Measurements from ENCODE around the gene ADO. TPM values are rescaled to one million over a fixed set of nuclear protein-coding genes. Genes with fewer than 3 reads are reported as not detected.

ADO gene
- total RNA-seq, 4 donors from 2014 or later: 10.0 to 16.0 (median 13.8) TPM

DNA sequence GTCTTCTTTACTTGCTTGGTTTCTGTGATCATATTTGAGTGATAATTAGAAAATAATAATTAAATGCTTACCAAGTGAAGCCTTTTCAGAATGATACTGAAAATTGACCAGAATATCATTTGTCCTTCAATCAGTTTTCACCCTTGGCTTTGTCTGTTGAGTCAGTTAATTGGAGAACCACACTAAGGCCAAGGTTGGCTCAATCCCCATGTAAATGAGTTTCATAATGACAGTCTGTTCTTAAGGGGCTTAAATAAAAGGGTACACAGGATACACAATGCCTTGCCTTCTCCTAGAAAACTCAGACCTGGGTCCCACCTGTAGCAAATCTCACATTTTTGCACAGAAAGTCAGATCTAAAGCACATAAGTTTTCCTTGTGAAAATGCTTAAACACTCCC lies 42.9 kb downstream of the ADO start:
- DNase-seq: no peak
- intact Hi-C loops (cut with DNase I): no loop called here
- Histone ChIP-seq H3K4me1 (no peaks in the 10 kb centered on the region), H3K4me3 (no peak overlapping the region), H3K27ac (no peak overlapping the region), H3K36me3 (no peaks in the 10 kb centered on the region), H3K27me3 (no peaks in the 10 kb centered on the region), H3K9me3 (peaks cover 0 to 18% (median 8%) of the 10 kb centered on the region in 3 donors)
- TF ChIP-seq, protein P1, sequence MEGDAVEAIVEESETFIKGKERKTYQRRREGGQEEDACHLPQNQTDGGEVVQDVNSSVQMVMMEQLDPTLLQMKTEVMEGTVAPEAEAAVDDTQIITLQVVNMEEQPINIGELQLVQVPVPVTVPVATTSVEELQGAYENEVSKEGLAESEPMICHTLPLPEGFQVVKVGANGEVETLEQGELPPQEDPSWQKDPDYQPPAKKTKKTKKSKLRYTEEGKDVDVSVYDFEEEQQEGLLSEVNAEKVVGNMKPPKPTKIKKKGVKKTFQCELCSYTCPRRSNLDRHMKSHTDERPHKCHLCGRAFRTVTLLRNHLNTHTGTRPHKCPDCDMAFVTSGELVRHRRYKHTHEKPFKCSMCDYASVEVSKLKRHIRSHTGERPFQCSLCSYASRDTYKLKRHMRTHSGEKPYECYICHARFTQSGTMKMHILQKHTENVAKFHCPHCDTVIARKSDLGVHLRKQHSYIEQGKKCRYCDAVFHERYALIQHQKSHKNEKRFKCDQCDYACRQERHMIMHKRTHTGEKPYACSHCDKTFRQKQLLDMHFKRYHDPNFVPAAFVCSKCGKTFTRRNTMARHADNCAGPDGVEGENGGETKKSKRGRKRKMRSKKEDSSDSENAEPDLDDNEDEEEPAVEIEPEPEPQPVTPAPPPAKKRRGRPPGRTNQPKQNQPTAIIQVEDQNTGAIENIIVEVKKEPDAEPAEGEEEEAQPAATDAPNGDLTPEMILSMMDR (IDR thresholded peaks at IDR 0.05): no peak
- TF ChIP-seq POLR2A (IDR thresholded peaks at IDR 0.05): no peak

DNA sequence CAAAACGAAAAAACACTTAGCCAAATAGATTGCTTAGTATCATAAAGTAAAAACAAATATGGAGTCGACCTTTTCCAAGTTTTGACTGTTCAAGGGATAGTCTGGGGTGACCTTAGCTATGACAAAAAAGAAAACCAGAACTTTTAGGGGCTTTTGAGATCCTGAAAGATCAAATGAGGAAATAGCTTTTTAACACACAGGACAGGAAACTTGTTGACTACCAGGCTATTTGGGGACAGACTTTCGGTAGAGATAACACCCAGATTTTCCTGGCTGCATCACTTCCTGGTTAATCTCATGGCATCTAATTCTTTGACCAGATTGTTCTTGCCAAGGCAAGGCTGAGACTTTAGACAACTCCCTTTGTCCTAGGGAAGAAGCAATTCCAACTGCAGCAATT lies 46.1 kb downstream of the ADO start:
- TF ChIP-seq, protein P1 (IDR thresholded peaks at IDR 0.05): no peak
- no peak for TF ChIP-seq POLR2A (IDR thresholded peaks at IDR 0.05)
- Histone ChIP-seq H3K9me3 (peaks cover 0 to 18% (median 8%) of the 10 kb centered on the region in 3 donors), H3K27me3 (no peaks in the 10 kb centered on the region), H3K4me3 (no peak overlapping the region), H3K27ac (no peak overlapping the region), H3K36me3 (no peaks in the 10 kb centered on the region), H3K4me1 (no peaks in the 10 kb centered on the region)
- DNase-seq: no peak
- intact Hi-C loops (cut with DNase I): no loop called here
- 48 to 60% methylated on average over 3 of the region's 3 CpGs for WGBS, 2 donors

DNA sequence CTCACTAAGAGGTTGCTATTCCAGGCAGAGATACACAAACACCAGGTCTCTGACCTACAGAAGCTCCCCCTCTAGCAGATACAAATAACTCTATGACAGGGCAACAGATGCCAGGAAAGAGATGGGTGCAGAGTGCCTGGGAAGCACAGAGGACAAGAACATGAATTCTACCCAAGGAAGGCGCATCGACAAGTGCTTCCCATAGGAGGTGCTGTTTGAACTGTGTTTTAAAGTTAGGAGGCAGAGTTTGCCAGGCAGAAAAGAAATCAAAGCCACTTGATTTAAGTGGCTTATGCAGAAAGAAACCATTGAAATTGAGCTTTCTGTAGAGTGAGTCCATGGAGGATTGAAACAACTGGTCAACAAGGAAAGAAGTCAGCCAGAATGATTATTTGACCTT lies 46.9 kb downstream of the ADO start:
- intact Hi-C loops (cut with DNase I): no loop called here

DNA sequence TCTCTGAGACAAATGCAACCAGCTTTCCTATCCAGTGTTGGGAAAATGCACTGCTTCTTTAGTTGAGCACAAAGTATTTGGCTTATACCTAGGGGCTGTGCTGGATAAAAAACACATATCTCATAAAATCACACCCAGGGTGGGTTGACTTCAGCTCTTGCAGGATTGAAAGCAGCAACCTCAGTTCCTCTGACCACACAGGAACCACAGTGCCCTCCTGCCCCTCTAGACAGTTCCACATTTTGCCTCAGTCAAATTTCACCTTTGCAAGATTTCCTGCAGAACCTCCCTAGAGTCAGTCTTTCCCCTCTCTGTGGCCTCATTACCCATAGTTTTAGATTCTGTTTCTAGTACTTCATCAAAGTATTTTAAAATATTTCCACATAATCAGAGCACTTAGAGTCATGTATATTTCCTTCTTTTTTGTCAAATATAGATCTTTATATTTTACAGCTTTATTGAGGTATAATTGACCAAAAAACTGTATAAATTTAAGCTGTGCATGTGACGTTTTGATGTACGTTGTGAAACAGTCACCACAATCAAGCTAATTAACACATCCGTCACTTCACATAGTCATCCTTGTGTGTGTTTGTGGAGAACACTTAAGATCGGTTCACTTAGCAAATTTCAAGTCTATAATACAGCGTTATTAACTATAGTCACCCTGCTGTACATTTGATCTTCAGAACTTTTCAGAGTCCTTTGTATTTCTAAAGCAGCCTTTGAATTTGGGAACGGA lies 48.6 kb downstream of the ADO start:
- Histone ChIP-seq H3K27me3 (no peaks in the 10 kb centered on the region), H3K4me3 (no peak overlapping the region), H3K4me1 (no peaks in the 10 kb centered on the region), H3K27ac (no peak overlapping the region), H3K36me3 (no peaks in the 10 kb centered on the region), H3K9me3 (peaks cover 0 to under 1% (median 0%) of the 10 kb centered on the region in 3 donors)
- intact Hi-C loops (cut with DNase I): no loop called here
- 50 to 58% methylated on average over 6 of the region's 6 CpGs for WGBS, 2 donors
- no peak for TF ChIP-seq POLR2A (IDR thresholded peaks at IDR 0.05)
- TF ChIP-seq, protein P1 (IDR thresholded peaks at IDR 0.05): no peak
- DNase-seq: no peak

More for the DNA sequence above, 46.9 kb downstream of the ADO start:
- H3K27me3 ChIP-seq: no peaks in the 10 kb centered on the region
- DNase-seq: no peak
- H3K36me3 ChIP-seq: no peaks in the 10 kb centered on the region
- H3K27ac ChIP-seq: no peak overlapping the region
- H3K4me1 ChIP-seq: no peaks in the 10 kb centered on the region
- no peak overlapping the region for H3K4me3 ChIP-seq
- no peak for TF ChIP-seq POLR2A (IDR thresholded peaks at IDR 0.05)
- TF ChIP-seq, protein P1 (IDR thresholded peaks at IDR 0.05): peak in 1 of 6 experiments; percentile 29
- peaks cover 0 to 17% (median 8%) of the 10 kb centered on the region in 3 donors for H3K9me3 ChIP-seq
- WGBS, 2 donors: 38% methylated on average over 2 of the region's 2 CpGs

DNA sequence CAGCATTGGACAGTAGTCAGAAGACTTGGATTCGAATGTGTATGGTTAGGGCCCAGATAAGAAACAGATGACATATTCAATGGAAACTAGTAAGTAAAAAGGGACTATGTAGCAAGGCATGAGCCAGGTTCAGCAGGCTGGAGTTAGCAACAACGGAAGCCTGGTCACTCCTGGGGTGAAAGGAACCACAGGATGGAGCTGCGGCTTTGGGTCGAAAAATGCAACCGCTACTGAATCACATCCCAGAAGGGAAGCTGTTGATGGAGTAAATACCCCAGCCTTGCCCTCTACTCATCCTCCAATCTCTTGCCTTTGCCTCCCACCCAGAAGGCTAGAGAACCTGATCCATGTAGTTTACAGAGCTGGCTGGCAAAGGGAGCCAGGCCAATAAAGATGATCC lies 49.2 kb downstream of the ADO start:
- H3K4me3 ChIP-seq: no peak overlapping the region
- no peaks in the 10 kb centered on the region for H3K36me3 ChIP-seq
- no peaks in the 10 kb centered on the region for H3K9me3 ChIP-seq
- H3K27ac ChIP-seq: no peak overlapping the region
- TF ChIP-seq, protein P1 (IDR thresholded peaks at IDR 0.05): no peak
- TF ChIP-seq POLR2A (IDR thresholded peaks at IDR 0.05): no peak
- DNase-seq: no peak
- WGBS, 2 donors: 50 to 74% methylated on average over 5 of the region's 5 CpGs
- H3K4me1 ChIP-seq: no peaks in the 10 kb centered on the region
- intact Hi-C loops (cut with DNase I): no loop called here
- no peaks in the 10 kb centered on the region for H3K27me3 ChIP-seq
